WERI-Rb-1 (cell line): ENCODE data around the gene CDC42BPA.

Source experiments
- DNase-seq: peaks from one replicate; pipeline ENCODE4 v3.0.0-alpha.2; 2020
- H3K27ac ChIP-seq: fragments of 250-450 bp; sonication (Bioruptor Pico); 2 replicates; pipeline ENCODE4 v1.5.1; 2020; ENCODE audit warnings: mild to moderate bottlenecking, moderate library complexity
- H3K27me3 ChIP-seq: fragments of 250-450 bp; sonication (Bioruptor Pico); 2 replicates; pipeline ENCODE4 v1.5.1; 2021; ENCODE audit warnings: mild to moderate bottlenecking, low read depth, moderate library complexity; ENCODE audit not compliant: insufficient read depth, severe bottlenecking
- H3K36me3 ChIP-seq: fragments of 250-450 bp; sonication (Bioruptor Pico); 2 replicates; pipeline ENCODE4 v1.5.1; 2020; ENCODE audit warnings: mild to moderate bottlenecking, moderate library complexity
- H3K4me3 ChIP-seq: 2 replicates; pipeline ENCODE4 v1.5.1; 2011; ENCODE audit warnings: low read depth, mild to moderate bottlenecking, control low read depth, low read length
- H3K9me3 ChIP-seq: fragments of 250-450 bp; sonication (Bioruptor Pico); 2 replicates; pipeline ENCODE4 v1.5.1; 2021; ENCODE audit warnings: mild to moderate bottlenecking, moderate library complexity; ENCODE audit not compliant: severe bottlenecking
- TF ChIP-seq, protein P1 (sequence below): IDR thresholded peaks from 2 replicates; pipeline ENCODE4 v1.5.1; 2011; ENCODE audit warnings: low read depth, mild to moderate bottlenecking, control low read depth, inconsistent platforms, low read length

The CDC42BPA gene

DNA sequence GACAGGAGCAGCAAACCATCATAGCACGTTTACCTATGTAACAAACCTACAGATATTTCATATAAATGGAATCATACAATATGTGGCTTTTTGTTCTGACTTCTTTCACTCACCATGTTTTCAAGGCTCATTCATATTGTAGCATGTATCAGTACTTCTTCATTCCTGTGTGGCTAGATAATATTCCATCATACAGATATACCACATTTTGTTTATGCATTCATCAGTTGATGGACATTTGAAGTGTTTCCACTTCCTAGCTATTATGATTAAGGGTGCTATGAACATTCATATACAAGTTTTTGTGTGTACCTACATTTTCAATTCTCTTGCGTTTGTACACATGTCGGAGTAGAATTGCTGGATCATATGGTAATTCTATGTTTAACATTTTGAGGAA lies 90.1 kb downstream of the CDC42BPA start:
- no peaks in the 10 kb centered on the region for H3K27me3 ChIP-seq
- no peak for DNase-seq
- TF ChIP-seq, protein P1, sequence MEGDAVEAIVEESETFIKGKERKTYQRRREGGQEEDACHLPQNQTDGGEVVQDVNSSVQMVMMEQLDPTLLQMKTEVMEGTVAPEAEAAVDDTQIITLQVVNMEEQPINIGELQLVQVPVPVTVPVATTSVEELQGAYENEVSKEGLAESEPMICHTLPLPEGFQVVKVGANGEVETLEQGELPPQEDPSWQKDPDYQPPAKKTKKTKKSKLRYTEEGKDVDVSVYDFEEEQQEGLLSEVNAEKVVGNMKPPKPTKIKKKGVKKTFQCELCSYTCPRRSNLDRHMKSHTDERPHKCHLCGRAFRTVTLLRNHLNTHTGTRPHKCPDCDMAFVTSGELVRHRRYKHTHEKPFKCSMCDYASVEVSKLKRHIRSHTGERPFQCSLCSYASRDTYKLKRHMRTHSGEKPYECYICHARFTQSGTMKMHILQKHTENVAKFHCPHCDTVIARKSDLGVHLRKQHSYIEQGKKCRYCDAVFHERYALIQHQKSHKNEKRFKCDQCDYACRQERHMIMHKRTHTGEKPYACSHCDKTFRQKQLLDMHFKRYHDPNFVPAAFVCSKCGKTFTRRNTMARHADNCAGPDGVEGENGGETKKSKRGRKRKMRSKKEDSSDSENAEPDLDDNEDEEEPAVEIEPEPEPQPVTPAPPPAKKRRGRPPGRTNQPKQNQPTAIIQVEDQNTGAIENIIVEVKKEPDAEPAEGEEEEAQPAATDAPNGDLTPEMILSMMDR = no peak
- no peaks in the 10 kb centered on the region for H3K9me3 ChIP-seq
- no peak overlapping the region for H3K4me3 ChIP-seq
- no peaks in the 10 kb centered on the region for H3K36me3 ChIP-seq
- H3K27ac ChIP-seq = no peak overlapping the region

DNA sequence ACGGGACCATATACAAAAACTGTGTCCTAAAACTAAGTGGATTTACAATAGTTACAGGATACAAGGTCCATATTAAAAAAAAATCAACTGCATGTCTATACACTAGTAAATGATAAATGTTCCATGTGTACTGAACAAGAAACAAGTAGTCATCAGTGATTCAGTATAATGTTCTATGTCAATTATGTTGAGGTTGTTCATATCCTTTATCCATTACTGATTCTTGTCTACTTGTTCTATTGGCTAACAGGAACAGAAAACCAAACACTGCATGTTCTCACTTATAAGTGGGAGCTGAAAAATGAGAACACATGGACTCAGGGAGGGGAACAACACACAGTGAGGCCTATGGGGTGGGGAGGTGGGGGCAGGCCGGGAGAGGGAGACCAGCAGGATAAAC lies 90.5 kb downstream of the CDC42BPA start:
- no peak for DNase-seq
- Histone ChIP-seq H3K4me3 (no peak overlapping the region), H3K27me3 (no peaks in the 10 kb centered on the region), H3K27ac (no peak overlapping the region), H3K36me3 (no peaks in the 10 kb centered on the region), H3K9me3 (no peaks in the 10 kb centered on the region)
- TF ChIP-seq, protein P1 = no peak

DNA sequence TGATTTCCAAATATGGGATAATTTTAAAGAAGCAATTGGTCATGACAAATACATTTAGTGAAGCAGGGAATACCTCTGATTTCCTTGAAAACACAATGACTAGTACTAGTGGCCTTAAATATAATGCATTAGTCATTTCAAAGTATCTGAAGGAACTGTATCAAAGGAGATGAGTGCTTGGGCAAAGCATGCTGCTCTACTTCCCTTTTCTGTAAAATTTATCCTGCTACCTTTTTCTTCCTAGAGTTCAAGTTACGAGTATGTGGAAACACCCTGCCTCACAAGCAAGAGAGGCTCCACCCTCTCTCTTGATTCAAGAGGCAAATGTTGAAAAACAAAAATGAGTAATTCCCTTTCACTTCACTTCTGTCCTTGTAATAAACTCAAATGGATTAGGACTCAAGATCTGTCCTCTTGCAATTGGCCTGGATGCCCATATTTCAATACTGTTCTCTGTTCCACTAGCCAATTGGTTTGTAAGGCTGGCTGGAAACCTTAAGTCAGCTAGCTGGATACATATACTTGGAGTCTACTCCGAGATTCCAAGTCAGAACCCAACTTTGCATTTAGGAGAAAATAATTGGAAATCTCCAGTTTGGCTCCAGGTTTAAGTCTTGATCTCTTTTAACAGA lies 92.5 kb downstream of the CDC42BPA start:
- Histone ChIP-seq H3K27ac (no peak overlapping the region), H3K27me3 (no peaks in the 10 kb centered on the region), H3K4me3 (no peak overlapping the region), H3K36me3 (no peaks in the 10 kb centered on the region), H3K9me3 (no peaks in the 10 kb centered on the region)
- TF ChIP-seq, protein P1 = no peak
- DNase-seq = no peak

DNA sequence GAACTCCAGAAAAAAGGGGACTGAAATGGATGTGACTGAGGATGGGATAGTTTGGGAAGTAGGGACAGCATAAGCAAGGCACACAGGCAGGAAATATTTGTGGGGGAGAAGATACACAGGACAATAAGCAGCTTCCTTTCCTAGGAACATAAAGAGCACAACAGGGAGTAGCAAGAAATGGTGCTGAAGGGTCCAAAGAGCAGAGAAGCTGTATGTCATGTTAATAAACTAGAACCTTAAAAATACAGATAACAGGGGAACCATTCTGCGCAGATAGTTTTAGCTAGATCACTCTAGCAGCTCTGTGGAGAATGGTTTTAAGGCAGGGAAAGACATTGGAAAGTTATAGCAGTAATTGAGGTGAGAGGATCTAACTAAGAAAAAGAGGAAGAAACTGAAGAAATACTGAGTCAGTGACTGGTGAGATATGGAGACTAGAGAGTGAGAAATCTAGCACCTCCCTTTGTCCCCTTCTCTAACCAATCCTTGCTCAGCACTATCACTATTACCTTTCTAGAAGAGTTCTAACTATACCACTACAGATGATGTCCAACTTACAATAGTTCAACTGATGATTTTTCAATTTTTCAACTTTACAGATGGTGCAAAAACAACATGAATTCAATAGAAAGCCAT lies 95.0 kb downstream of the CDC42BPA start:
- Histone ChIP-seq H3K4me3 (no peak overlapping the region), H3K36me3 (no peaks in the 10 kb centered on the region), H3K27ac (no peak overlapping the region), H3K9me3 (no peaks in the 10 kb centered on the region), H3K27me3 (no peaks in the 10 kb centered on the region)
- TF ChIP-seq, protein P1 = no peak
- DNase-seq = no peak

DNA sequence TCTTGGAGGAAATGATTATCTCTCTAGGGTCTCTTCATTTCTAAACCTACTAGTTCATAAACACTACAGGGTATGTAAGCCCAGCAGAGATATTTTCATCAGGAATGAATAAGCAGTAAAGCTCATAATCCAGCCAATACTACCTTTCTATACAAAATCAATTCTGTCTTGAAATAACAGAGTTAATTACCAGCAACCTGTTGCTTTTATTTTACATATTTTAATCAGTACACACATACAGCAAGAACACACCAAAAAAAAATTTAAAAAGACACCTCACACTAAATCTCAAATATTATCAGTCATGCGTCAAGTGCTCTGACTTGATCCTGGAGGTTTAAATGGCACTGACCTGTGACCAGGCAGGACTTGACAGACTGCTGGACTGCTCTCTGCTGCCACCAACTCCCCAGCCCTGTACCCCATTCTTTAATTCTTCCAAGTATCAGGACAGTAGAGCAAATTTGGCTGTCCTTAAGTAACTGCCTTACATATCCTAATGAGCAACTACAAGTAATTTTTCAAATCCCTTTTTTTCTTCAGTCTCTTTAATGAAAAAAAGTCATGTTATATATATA lies 98.5 kb downstream of the CDC42BPA start:
- H3K27me3 ChIP-seq = no peaks in the 10 kb centered on the region
- no peaks in the 10 kb centered on the region for H3K9me3 ChIP-seq
- TF ChIP-seq, protein P1 = 0 out of 2 replicates have a peak, but pooled peaks have one; percentile 15
- no peaks in the 10 kb centered on the region for H3K36me3 ChIP-seq
- H3K4me3 ChIP-seq = no peak overlapping the region
- H3K27ac ChIP-seq = no peak overlapping the region
- DNase-seq = no peak
